NB4 (cell line): ENCODE data around the gene ZNF689.
"Not testable (repeated sequence)": the region's sequence is repeated elsewhere in the genome, so short reads cannot be mapped to it uniquely, and the experiment has no call there.

ENCODE experiments used
- DNase-seq: peaks from one replicate; pipeline ENCODE4 v3.0.0; 2010; ENCODE audit warnings: low read depth
- H3K4me3 ChIP-seq: one replicate; pipeline ENCODE4 v1.5.1; 2011; ENCODE audit warnings: mild to moderate bottlenecking, low read depth, low read length, moderate library complexity
- MYC ChIP-seq: IDR thresholded peaks from 2 replicates; pipeline ENCODE4 v1.6.1; 2011; ENCODE audit warnings: low read depth, low read length
- POLR2A ChIP-seq: IDR thresholded peaks from 2 replicates; pipeline ENCODE4 v1.6.1; 2011; ENCODE audit warnings: mild to moderate bottlenecking; ENCODE audit not compliant: insufficient read length; ENCODE audit errors: extremely low read depth
- TF ChIP-seq, protein P1 (sequence below): IDR thresholded peaks from one replicate; pipeline ENCODE4 v1.5.1; 2012; ENCODE audit warnings: low read depth, low read length
- TF ChIP-seq, protein P2 (sequence below): IDR thresholded peaks from 2 replicates; pipeline ENCODE4 v1.6.1; 2011; ENCODE audit warnings: low read depth, low read length

The ZNF689 gene

DNA sequence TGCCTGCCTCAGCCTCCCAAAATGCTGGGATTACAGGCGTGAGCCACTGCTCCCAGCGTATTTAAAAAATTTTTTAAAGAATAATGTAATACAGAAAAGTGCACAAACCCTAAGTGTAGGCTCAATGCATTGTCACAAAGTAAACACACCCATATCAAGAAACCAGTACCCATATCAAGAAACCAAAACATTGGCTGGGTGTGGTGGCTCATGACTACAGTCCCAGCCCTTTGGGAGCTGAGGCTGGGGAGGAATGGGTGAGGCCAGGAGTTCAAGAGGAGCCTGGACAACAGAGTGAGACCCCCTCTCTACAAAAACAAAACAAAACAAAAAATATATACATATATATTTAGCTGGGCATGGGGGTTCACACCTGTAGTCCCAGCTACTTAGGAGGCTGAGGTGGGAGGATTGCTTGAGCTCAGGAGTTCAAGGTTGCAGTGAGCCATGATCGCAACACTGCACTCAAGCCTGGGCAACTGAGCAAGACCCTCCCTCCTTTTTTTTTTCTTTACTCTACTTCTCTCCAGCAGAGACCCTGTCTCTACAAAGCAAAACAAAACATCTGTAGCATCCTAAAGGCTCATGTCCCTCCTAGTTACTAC, 31.3 kb upstream of the ZNF689 start:
- no peak for DNase-seq
- TF ChIP-seq, protein P1, sequence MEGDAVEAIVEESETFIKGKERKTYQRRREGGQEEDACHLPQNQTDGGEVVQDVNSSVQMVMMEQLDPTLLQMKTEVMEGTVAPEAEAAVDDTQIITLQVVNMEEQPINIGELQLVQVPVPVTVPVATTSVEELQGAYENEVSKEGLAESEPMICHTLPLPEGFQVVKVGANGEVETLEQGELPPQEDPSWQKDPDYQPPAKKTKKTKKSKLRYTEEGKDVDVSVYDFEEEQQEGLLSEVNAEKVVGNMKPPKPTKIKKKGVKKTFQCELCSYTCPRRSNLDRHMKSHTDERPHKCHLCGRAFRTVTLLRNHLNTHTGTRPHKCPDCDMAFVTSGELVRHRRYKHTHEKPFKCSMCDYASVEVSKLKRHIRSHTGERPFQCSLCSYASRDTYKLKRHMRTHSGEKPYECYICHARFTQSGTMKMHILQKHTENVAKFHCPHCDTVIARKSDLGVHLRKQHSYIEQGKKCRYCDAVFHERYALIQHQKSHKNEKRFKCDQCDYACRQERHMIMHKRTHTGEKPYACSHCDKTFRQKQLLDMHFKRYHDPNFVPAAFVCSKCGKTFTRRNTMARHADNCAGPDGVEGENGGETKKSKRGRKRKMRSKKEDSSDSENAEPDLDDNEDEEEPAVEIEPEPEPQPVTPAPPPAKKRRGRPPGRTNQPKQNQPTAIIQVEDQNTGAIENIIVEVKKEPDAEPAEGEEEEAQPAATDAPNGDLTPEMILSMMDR, result no peak
- TF ChIP-seq MYC (no peak), POLR2A (no peak)
- TF ChIP-seq, protein P2, sequence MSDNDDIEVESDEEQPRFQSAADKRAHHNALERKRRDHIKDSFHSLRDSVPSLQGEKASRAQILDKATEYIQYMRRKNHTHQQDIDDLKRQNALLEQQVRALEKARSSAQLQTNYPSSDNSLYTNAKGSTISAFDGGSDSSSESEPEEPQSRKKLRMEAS, result no peak
- no peak overlapping the region for H3K4me3 ChIP-seq

- no peak overlapping the region for H3K4me3 ChIP-seq
- peak; percentile 76 for DNase-seq
- TF ChIP-seq, protein P1, result peak; percentile 61
- TF ChIP-seq MYC, result no peak
Observed at GRCh38 chr16:30637944-30638343, 27.8 kb upstream of the ZNF689 start.

- not testable (repeated sequence) for DNase-seq, H3K4me3 ChIP-seq
Observed at GRCh38 chr16:30637139-30637538, 26.9 kb upstream of the ZNF689 start.

GRCh38 chr16:30636599-30636998, 26.4 kb upstream of the ZNF689 start:
- DNase-seq, result no peak
- no peak overlapping the region for H3K4me3 ChIP-seq
- TF ChIP-seq POLR2A, result no peak
- TF ChIP-seq MYC, result no peak
- TF ChIP-seq, protein P2, result no peak
- TF ChIP-seq, protein P1, result no peak

DNA sequence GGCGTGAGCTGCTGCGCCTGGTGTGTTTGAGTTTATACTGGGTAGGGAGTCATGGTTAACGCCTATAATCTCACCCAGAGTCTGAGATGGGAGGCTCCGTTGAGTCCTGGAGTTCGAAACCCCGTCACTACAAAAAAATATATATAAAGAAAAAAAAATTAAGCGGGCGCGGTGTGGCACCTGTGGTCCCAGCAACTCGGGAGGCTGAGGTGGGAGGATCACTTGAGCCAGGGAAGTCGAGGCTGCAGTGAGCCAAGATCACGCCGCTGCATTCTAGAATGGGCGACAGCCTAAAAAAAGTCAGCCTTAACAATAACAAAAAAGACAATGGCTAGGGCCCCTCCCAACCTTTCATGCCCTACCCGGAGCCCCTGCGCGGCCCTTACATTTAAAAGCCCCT, 23.3 kb upstream of the ZNF689 start:
- no peak for DNase-seq
- TF ChIP-seq, protein P2, result no peak
- TF ChIP-seq, protein P1, result no peak
- TF ChIP-seq MYC (no peak), POLR2A (no peak)
- peak overlapping the region; percentile 61 for H3K4me3 ChIP-seq

DNA sequence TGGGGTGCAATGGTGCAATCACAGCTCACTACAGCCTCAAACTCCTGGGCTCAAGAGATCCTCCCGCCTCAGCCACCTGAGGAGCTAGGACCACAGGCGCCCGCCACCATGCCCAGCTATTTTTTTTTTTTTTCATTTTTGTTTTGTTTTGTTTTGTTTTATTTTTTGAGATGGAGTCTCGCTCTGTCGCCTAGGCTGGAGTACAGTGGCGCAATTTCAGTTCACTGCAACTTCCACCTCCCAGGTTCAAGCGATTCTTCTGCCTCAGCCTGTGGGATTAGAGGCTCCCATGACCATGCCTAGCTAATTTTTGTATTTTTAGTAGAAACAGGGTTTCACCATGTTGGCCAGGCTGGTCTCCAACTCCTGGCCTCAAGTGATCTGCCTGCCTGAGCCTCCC, 22.3 kb upstream of the ZNF689 start:
- not testable (repeated sequence) for H3K4me3 ChIP-seq, DNase-seq

- DNase-seq, result peak; percentile 80
- no peak overlapping the region for H3K4me3 ChIP-seq
- TF ChIP-seq POLR2A (no peak), MYC (peak; percentile 30)
- TF ChIP-seq, protein P2, result peak; percentile 46; the same call in 1 of the 2 replicates
- TF ChIP-seq, protein P1, result peak; percentile 93
Observed at GRCh38 chr16:30628628-30629540, 18.7 kb upstream of the ZNF689 start.
